Stimulated activated CD4-positive, alpha-beta T cell treated with anti-CD3 and anti-CD28 coated beads, Interleukin-15, amount 100 ng/mL, for 24 hours (primary cell): Measurements from ENCODE around the gene STRAP.
"Not testable (repeated sequence)": the region's sequence is repeated elsewhere in the genome, so short reads cannot be mapped to it uniquely, and the experiment has no call there.

Experiments used
- DNase-seq: peaks from one replicate; pipeline ENCODE4 v3.0.0-alpha.2; 2020

Gene STRAP

GRCh38 chr12:15874556-15875145 is 7.5 kb upstream of the STRAP start:
- not testable (repeated sequence) for DNase-seq

- DNase-seq, result no peak
These were observed 6.3 kb upstream of the STRAP start for GRCh38 chr12:15875863-15876262.

- DNase-seq, result no peak
These were observed 2.8 kb upstream of the STRAP start for GRCh38 chr12:15879413-15879812.

- DNase-seq, result no peak
These were observed 1.5 kb upstream of the STRAP start for GRCh38 chr12:15880721-15881120.

- no peak for DNase-seq
These were observed 1.3 kb downstream of the STRAP start for GRCh38 chr12:15883536-15883935.

GRCh38 chr12:15886372-15887042 is 4.3 kb downstream of the STRAP start:
- DNase-seq, result no peak

GRCh38 chr12:15887043-15887817 is 5.0 kb downstream of the STRAP start:
- no peak for DNase-seq

GRCh38 chr12:15892645-15893259 is 10.6 kb downstream of the STRAP start:
- no peak for DNase-seq

GRCh38 chr12:15893260-15893659 is 11.1 kb downstream of the STRAP start:
- DNase-seq, result no peak

- DNase-seq, result no peak
These were observed 14.7 kb downstream of the STRAP start for GRCh38 chr12:15896867-15897266.

GRCh38 chr12:15897433-15897832 is 15.2 kb downstream of the STRAP start:
- DNase-seq, result no peak

- DNase-seq, result no peak
These were observed 17.2 kb downstream of the STRAP start for GRCh38 chr12:15899282-15899870.

GRCh38 chr12:15904378-15904920 is 22.3 kb downstream of the STRAP start:
- no peak for DNase-seq

- no peak for DNase-seq
These were observed 28.3 kb downstream of the STRAP start for GRCh38 chr12:15910468-15910863.

GRCh38 chr12:15910864-15911721 is 28.9 kb downstream of the STRAP start, which contains the start of gene DERA:
Gene DERA, plus strand, starts transcription at chr12:15911332. Its CDS starts 52 bp downstream, at chr12:15911384.
- DNase-seq, result peak; percentile 77

GRCh38 chr12:15911931-15912330 is 29.7 kb downstream of the STRAP start:
- DNase-seq, result not testable (repeated sequence)

- not testable (repeated sequence) for DNase-seq
These were observed 31.9 kb downstream of the STRAP start for GRCh38 chr12:15914131-15914530.

- DNase-seq, result no peak
These were observed 35.9 kb downstream of the STRAP start for GRCh38 chr12:15918066-15918465.

- DNase-seq, result no peak
These were observed 37.2 kb downstream of the STRAP start for GRCh38 chr12:15919418-15919817.

GRCh38 chr12:15924956-15925355 is 42.8 kb downstream of the STRAP start:
- DNase-seq, result no peak

- no peak for DNase-seq
These were observed 46.2 kb downstream of the STRAP start for GRCh38 chr12:15928346-15928745.
